ENCODE measurements around the gene SERPINA6.

- TF ChIP-seq POLR2AphosphoS5 (IDR thresholded peaks at IDR 0.05) (no peak), CTCF (IDR thresholded peaks at IDR 0.05) (no peak)
These were observed 17.4 kb upstream of the SERPINA6 start for GRCh38 chr14:94340533-94340932.
